VCaP (cell line): ENCODE data around the gene NRTN.

Source experiments
- H3K27ac ChIP-seq: fragments of 450-650 bp; 2 replicates; pipeline ENCODE4 v1.5.1; 2017
- TF ChIP-seq, protein P1 (sequence below): fragments of 450-650 bp; conservative IDR thresholded peaks from 2 replicates; pipeline ENCODE4 v1.5.1; 2017; ENCODE audit warnings: mild to moderate bottlenecking, moderate library complexity

Gene NRTN

DNA sequence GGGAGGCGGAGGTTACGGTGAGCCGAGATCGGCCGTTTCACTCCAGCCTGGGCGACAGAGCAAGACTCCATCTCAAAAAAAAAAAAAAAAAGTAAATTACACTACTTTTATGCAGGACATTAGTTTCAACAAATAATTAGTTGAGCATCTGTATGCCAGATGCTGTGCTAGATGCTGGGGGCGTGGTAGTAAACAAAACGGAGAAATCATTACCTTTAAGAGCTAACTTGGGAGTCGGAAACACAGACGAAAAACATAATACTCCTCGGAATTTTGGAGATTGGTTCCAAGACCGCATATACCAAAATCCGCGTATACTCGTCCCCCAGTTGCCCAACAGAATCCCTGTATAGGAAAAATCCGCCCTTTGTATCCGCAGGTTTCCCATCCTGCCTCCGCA is 12.6 kb upstream of the NRTN start:
- TF ChIP-seq, protein P1, sequence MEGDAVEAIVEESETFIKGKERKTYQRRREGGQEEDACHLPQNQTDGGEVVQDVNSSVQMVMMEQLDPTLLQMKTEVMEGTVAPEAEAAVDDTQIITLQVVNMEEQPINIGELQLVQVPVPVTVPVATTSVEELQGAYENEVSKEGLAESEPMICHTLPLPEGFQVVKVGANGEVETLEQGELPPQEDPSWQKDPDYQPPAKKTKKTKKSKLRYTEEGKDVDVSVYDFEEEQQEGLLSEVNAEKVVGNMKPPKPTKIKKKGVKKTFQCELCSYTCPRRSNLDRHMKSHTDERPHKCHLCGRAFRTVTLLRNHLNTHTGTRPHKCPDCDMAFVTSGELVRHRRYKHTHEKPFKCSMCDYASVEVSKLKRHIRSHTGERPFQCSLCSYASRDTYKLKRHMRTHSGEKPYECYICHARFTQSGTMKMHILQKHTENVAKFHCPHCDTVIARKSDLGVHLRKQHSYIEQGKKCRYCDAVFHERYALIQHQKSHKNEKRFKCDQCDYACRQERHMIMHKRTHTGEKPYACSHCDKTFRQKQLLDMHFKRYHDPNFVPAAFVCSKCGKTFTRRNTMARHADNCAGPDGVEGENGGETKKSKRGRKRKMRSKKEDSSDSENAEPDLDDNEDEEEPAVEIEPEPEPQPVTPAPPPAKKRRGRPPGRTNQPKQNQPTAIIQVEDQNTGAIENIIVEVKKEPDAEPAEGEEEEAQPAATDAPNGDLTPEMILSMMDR: no peak
- no peak overlapping the region for H3K27ac ChIP-seq

DNA sequence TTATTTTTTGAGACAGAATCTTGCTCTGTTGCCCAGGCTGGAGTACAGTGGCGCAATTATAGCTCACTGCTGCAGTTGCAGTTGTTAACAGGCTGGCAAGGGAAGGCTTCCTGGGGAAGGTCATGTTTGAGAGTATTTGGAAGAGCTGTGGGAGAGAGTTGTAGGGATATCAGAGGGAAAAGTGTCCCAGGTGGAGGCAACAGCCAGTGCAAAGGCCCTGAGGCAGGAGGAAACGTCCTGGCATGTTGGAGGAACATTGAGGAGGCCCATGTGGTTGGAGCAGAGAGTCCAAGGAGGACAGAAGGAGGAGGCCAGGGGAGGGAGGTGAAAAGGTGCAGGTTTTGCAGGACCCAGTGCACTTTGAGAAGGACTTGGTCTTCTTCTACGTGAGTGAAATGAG is 11.7 kb upstream of the NRTN start:
- TF ChIP-seq, protein P1: no peak
- H3K27ac ChIP-seq: no peak overlapping the region

DNA sequence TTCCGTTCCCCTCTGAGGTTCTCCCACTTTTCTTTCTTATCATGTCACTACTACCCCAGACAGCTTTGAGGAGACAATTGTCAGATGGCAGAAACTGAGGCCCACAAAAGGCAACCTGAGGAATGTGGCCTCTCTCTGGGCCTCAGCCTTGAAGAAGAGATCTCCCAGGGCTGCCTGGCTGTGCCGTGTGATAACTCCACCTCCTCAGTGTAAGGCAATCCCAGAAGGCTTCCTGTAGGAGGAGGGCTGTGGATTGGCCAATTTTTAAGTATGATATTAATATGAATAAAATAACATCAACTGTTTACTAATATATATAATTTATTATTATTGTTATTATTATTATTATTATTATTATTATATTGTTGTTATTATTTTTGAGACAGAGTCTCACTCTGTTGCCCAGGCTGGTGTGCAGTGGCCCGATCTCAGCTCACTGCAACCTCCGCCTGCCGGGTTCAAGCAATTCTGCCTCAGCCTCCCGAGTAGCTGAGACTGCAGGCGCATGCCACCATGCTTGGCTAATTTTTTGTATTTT is 9.4 kb upstream of the NRTN start:
- TF ChIP-seq, protein P1: no peak
- H3K27ac ChIP-seq: no peak overlapping the region

DNA sequence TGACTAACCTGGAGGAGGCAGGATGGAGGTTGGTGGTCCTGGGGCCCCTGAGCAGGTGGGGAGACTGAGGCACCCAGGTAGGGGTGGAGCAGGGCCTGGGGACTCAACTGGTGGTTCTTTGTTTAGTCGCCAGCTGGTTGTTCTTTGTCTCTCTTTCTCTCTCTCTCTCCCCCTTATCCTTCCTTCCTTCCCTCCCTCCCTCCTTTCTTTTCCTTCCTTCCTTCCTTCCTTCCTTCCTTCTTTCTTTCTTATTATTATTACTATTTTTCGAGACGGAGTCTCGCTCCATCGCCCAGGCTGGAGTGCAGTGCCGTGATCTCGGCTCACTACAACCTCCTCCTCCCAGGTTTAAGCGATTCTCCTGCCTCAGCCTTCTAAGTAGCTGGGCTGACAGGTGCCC is 6.6 kb upstream of the NRTN start:
- H3K27ac ChIP-seq: no peak overlapping the region
- TF ChIP-seq, protein P1: no peak

DNA sequence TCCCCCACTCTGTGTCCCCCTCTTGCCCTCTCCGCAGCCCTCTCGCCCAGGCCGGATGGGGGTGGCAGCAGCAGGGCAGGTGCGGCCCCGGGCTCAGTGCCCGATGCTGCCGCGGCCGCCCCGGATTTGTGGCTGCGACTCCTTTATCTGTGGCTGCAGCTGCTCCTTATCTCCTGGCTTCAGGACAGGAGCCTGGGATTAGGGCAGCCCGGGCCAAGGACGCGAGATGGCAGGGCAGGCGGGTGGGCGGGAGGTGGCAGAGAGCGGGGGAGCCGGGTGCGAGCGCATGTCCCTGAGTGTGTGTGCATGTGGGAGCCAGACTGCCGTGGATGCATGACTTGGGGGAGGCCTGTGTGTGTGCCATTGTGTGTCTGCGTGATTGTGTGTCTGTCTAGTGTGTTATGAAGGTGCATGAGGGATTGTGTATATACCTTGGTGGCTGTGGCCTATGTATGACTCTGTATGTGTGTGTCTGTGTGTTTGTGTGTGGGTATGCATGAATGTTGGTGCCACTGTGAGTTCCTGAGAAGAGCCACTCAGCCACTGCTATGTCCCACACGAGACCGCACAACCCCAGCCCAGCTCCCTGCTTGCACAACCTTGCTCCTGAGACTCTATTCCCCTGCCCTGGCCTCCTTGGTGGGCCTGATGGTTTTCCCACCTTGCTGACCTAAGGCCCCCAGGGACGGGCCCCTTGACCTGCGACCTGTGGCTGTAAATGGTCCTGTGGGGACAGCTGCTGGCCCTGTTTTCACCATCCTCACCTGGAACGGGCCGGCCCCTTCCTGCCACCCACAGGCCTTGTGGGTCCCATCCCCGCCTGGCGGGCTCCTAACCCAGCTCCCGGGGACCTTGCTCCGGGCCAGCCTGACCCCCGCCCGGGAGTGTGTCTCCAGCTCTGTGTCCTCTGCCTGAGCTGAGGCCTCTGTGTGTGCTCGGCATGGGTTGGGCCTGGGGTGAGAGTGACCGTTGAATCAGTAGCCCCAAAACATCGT is 5.3 kb upstream of the NRTN start:
- TF ChIP-seq, protein P1: no peak
- no peak overlapping the region for H3K27ac ChIP-seq

DNA sequence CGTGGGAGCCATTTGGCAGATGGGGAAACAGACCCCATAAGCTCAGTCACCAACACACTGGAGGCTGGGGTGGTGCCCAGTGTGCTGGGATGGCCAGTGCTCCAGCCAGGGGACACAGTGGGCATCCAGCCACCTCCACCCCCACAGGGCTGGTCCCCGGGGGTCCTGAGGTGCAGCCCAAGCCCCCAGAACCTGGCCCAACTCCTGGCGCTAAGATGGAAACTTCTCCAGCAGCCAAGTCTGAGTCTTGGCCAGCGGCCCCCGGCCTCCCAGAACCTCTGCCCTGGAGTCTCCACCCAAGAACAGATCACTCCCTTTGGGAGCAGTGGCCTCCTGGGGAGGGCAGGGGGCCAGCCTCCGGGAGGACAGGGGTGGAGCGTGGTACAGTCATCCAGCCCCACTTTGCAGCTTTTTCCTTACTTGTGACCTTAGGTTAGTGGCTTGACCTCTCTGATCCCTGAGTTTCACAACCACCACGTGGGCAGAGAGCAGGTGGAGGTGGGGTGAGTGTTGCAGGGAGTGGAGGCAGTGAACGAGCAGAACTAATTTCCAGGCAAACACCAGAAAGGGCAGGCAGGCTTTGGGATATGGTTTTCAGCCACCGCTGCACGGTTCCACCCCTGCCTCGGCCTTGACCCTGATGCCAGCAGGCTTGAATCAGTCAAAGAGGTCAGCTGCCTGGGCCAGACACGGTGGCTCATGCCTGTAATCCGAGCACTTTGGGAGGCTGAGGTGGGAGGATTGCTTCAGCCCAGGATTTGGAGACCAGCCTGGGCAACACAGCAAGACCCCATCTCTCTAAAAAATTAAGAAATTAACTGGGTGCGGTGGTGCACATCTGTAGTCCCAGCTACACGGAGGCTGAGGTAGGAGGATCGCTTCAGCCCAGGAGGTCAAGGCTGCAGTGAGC is 4.3 kb upstream of the NRTN start:
- no peak overlapping the region for H3K27ac ChIP-seq
- TF ChIP-seq, protein P1: no peak
